Heart left ventricle (tissue), 13 donors: ENCODE data around the gene ERN1.

Source experiments
- POLR2A ChIP-seq, 2 donors: fragments of 450-650 bp; IDR thresholded peaks; one replicate each; pipeline ENCODE4 v1.6.1; 2017; ENCODE audit warnings: antibody characterized with exemption in 2 of 2, mild to moderate bottlenecking in 2 of 2, moderate library complexity in 2 of 2
- TF ChIP-seq, protein P1 (sequence below), 12 donors: fragments of 200-600 bp; sonication (generic) in 4 of 12; IDR thresholded peaks; one replicate each; pipeline versions ENCODE4 v1.5.0 to v1.8.0; 2018 to 2022; ENCODE audit warnings: antibody characterized with exemption in 12 of 12, mild to moderate bottlenecking in 5 of 12
- donor health status: ischemic (EF 13 %, LVEDD 7.1; RV severe dilation, severe dysfunction).
- donor health status: DM: no; HTN: yes; CAD: no.
- donor health status: DM: no; HTN: no; CAD: no.
- donor health status: ischemic (EF 25% LVEDD 6.9; RV normal size, moderate dysfunction).
- donor health status: ischemic (EF 25% LVEDD 5.7; RV mildly dilated, moderate dysfunction).
- donor health status: ischemic (EF 35%, LVEDD 5.7; RV mildly dilated, moderate dysfunction).
- donor health status: nonischemic (EF 11% LVEDD 7.7; RV severe dilation, severe dysfunction).
- donor health status: DM: yes; HTN: yes; CAD: no.
- donor health status: PGD.
- donor health status: ischemic (EF 29% LVEDD 5.4; RV normal size, mild dysfunction).
- donor health status: nonischemic (EF 23%, LVEDD 6.1; RV moderate dilation, normal function).

- TF ChIP-seq POLR2A (IDR thresholded peaks at IDR 0.05) = no peak
- TF ChIP-seq, protein P1, sequence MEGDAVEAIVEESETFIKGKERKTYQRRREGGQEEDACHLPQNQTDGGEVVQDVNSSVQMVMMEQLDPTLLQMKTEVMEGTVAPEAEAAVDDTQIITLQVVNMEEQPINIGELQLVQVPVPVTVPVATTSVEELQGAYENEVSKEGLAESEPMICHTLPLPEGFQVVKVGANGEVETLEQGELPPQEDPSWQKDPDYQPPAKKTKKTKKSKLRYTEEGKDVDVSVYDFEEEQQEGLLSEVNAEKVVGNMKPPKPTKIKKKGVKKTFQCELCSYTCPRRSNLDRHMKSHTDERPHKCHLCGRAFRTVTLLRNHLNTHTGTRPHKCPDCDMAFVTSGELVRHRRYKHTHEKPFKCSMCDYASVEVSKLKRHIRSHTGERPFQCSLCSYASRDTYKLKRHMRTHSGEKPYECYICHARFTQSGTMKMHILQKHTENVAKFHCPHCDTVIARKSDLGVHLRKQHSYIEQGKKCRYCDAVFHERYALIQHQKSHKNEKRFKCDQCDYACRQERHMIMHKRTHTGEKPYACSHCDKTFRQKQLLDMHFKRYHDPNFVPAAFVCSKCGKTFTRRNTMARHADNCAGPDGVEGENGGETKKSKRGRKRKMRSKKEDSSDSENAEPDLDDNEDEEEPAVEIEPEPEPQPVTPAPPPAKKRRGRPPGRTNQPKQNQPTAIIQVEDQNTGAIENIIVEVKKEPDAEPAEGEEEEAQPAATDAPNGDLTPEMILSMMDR (IDR thresholded peaks at IDR 0.05) = no peak
Observed at GRCh38 chr17:64096037-64096436, 33.9 kb downstream of the ERN1 start.
